Medulla oblongata (tissue), 1 donor: ENCODE data around the gene ASPHD1.
"Not testable (repeated sequence)": the region's sequence is repeated elsewhere in the genome, so short reads cannot be mapped to it uniquely, and the experiment has no call there.

Experiments
- DNase-seq: peaks from one replicate; pipeline ENCODE4 v3.0.0-alpha.2; 2015; ENCODE audit errors: extremely low spot score

The ASPHD1 gene, protein sequence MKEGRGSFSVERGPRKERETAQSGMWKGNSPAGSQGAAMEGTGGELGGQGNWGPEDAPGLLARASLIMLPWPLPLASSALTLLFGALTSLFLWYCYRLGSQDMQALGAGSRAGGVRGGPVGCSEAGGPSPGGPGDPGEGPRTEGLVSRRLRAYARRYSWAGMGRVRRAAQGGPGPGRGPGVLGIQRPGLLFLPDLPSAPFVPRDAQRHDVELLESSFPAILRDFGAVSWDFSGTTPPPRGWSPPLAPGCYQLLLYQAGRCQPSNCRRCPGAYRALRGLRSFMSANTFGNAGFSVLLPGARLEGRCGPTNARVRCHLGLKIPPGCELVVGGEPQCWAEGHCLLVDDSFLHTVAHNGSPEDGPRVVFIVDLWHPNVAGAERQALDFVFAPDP

DNA sequence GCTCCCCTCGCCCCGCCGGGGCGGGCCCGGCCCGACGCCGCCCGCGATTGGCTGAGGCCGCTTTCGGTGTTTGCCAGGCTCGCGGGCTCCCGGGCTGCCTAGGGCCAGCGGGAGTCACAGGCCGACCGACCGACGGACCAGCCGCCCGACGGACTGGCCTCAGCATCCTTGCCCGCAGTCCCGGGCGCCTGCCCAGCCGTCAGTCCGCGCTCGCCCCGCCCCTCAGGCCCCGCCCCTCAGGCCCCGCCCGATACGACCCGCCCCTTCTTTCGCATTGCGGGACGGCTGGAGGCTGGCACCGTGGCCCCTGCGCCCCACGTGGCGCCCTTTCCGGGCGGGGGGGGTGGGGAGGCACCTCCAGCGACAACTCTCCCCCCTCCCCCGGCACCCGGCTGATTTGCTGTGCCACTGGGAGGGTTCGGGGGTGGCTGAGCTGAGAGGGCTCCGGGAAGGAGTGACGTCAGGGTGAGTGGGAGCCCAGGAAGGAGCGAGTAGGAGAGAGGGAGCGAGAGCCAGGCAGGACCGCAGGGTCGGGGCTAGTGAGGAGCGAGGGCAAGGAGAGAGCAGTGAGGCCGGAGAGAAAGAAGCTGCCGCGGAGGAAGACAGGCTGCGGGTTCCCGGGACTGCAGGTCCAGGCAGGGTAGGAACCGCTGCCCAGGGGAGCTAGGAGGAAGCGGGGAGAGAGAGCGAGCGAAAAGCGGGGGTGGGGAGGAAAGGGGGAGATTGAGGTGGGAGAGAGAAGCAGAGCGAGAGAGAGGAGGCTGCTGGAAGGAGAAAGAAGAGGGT is at the start of gene ASPHD1:
Gene ASPHD1, plus strand, starts transcription at position 387 of the 786 bp plus-strand sequence. CDS start 484 bp downstream, outside the sequence.
- peak; percentile 86 for DNase-seq

DNA sequence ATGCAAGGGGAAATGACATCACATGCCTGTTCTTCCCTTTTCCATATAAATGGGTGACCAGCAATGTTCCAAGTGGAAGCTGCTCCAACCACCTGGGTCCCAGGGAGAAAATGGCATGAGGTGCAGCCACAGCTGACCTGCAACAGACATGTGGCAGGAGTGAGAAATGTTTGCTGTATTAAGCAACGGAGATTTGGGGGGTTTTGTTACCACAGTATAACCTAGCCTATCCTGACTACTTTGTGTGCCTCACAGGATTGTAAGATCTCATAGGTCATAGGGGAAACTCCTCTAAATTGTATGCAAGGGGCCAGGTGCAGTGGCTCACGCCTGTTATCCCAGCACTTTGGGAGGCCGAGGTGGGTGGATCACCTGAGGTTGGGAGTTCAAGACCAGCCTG is 49.3 kb upstream of the ASPHD1 start:
- DNase-seq, result no peak

DNA sequence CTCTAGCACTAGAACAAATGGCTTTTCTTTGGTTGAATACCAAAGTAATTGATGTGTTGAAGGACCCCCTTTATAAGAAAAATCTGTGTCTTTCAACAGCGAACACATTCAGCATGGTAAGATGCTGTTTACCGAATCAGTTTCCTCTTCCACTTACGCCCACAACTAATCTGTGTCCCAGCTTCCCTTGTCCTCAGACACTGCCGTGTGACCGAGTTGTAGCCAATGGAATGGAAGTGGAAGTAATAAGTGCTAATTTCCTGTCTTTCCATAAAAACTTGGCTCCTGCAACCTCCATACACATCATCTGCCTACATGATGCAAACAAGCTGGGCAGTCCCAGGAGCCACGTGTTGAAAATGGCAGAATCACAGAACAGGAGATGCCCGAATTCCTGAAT is 47.6 kb upstream of the ASPHD1 start:
- peak; percentile 28 for DNase-seq

DNA sequence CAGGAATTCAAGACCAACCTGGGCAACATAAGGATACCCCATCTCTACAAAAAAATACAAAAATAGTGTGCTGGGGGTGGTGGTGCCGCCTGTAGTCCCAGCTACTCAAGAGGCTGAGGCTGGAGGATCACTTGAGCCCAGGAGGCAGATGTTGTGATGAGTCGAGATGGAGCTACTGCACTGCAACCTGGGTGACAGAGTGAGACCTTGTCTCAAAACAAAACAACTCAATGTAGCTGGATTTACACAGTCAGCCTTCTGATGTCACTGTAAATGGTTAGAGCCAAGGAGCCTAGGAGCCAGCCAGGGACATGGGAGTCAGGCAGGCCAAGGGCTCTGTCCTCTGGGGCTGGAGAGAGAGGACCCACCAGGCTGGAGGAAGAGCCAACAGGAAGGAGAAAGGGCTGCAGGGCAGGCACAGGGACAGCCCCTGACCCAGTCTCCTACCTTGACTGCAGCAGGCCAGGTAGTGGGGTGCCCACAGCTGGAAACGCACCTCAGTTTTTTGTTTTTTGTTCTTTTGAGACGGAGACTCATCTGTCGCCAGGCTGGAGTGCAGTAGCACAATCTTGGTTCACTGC is 45.7 kb upstream of the ASPHD1 start:
- no peak for DNase-seq

DNA sequence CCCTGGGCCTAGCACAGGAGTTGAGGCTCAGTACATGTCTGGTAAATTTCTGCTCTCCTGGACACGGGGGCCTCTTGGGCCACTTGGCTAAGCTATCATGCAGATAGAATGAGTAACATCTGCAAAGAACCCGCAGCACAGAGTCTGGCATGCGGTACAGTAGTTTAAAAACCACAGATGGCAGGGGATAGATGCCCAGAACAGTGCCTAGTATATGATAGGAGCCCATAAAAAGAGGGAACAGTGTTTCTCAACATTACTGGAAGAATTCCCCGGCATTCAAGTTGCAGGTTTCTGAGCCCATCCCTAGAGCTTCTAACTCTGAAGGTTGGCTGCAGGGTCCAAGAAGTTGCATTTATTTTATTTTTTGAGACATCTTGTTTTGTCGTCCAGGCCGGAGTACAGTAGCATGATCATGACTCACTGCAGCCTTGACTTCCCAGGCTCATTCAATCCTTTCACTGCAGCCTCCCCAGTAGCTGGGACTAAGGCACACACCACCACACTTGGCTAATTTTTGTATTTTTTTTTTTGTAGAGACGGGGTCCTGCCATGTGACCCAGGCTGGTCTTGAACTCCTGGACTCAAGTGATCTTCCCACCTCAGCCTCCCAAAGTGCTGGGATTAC is 43.0 kb upstream of the ASPHD1 start:
- DNase-seq, result no peak

DNA sequence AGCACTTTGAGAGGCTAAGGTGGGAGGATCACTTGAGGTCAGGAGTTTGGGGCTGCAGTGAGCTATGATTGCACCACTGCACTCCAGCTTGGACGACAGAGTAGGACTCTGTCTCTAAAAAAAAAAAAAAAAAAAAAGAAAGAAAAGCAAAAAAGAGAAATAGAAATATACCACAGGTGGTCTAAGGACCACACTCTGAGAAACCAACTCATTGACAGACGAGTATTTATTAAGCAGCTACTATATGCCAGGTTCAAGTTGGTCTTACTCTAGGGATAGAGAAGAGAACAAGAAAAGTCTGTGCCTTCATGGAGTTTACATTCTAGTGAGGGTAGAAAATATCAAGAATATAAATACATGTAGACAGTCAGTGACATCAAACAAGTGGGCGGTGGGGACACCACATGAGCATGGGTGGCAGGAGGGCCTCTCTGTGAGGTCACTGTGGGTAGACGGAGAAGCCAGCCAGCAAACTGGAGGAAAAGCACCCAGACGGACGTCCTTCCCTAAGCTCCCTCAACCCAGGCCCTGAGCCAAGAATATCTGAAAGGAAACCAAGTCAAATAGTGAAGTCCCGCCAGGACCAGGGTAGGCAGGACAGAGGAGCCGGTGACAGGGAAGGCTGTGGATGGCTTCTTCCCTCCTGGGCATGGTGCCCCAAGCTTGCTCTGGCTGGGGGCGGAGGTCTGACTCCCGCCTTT is 42.0 kb upstream of the ASPHD1 start:
- peak; percentile 75 for DNase-seq

DNA sequence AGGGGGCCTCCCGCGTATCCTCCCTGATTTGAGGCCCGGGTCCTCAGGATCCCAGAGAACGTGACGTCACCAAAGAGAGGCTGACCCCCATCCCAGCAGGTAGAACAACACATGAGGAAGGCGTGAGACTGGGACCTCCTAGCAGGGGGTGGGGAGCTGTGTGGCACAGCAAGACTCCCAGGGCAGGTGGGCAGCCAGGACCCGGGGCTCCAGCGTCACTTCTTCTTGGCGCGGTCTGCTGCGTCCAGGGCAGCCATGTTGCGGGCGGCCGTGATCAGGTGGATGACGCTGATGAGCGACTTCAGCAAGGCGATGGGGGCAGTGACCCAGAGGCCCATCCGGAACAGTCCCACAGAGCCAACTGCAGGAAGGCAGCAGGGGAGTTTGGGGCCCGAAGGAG is 41.3 kb upstream of the ASPHD1 start:
- no peak for DNase-seq

DNA sequence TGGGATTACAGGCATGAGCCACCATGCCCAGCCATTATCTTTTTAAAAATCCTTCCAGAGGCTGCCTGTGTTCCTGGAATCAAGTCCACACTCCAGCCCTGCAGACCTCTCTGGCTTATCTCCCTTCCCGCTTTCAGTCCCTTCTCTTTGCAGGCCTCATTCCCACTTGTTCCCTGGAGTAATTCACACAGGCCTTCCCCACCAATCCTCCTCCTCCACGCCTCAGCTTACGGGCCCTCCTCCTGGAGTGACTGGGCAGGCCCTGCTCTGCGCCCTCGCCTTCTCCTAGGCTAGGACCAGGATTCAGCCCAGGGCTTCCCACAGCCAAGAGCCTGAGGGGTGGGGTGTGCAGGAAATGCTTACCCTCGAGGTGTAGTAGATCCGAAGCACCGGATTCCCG is 40.1 kb upstream of the ASPHD1 start:
- DNase-seq, result no peak

DNA sequence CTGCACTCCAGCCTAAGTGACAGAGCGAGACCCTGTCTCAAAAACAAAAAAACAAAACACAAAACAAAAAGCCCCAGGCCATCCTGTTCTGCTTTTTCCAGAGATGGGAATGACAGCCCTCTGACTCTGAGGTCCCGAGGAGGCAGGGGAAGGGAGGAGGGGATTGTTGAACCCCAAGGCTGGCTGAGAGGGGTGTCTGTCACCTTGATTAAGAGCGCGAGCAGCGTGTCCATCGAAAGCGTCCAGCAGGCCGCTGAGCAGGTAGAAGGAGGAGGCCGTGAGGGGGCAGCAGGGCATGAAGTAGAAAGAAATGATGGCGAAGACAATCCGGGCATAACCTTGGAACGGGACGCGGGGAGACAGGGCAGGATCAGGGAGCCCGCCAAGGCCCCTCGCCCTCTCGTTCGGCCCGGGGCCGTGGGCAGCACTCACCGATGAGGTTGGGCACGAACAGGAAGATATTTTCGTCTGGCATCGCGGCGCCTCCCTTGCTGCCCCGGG is 37.9 kb upstream of the ASPHD1 start:
- peak; percentile 26 for DNase-seq

DNA sequence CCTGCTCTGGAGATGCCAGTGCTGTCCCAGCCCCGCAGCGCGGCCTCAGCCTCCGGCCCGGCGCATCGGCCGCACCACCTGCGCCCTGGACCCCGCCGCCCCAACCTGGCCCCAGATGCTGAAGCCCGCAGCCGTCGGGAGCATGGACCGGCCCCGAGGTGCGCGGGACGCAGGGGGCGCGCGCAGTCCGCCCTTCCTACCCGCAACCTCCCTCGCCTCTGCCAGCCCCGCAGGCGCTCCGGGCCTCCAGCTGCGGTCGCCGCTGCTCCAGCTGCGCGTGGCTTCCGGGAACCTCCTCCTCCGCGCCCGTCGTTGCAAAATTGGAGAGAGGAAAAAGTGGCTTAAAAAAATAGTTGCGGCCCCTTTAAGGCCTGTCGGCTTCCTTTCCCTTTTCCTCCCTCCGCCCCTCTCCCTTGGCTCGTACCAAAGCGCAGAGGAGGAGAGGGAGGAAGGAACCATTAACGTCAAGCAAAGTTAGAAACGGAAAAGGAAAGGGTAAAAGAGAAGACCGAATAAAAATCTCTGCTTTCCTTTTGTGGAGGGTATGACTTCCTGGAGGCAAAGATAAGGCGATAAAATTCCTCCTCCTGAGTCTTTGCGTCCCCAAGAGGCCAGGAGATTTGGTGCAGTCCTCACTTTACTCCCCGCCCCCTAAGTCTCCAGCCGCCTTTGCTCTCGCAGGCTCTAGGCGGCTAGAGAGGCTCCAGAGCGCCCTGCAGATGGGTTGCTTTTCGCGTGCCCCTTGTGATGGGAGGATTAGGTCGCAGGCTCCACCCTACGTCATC is 37.2 kb upstream of the ASPHD1 start, which contains the start of gene CDIPT:
Gene CDIPT, minus strand, starts transcription at position 343 of the 785 bp plus-strand sequence. CDS start 369 bp downstream, outside the sequence.
- DNase-seq, result peak; percentile 98

DNA sequence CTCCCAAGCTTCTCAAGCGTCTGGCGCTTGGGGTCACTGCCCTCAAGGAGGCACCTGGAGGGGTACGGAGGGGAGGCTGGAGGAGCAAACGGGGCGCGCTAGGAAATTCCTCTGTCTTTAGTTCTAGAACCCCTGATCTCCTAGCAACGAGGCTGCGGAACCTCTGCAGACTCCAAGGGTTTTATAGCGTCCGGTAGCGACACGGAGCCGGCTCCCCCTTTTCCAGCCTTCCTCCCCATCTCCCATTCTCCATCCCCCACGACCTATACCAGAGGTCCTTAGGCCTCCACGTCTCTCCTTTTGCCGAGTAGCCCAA is 36.7 kb upstream of the ASPHD1 start:
- no peak for DNase-seq

DNA sequence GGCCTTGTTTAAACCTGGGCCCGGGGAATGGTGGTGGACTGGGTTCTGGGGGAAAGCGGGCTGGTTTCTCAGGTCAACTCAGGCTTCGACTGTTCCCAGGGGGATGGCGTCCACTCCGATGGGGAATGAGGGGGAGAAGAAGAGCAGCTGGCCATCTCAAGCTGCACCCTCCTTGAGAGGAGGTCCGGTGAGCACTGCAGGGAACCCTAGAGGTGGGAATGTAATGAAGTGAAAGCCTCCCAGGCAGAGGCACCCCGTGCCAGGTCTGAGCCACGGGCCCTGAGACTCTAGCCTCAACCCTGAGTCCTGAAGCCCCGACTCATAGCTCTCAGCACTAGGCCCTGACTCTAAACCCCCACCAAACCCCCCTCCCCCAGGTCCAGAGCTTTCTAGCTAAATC is 36.1 kb upstream of the ASPHD1 start:
- DNase-seq, result no peak

DNA sequence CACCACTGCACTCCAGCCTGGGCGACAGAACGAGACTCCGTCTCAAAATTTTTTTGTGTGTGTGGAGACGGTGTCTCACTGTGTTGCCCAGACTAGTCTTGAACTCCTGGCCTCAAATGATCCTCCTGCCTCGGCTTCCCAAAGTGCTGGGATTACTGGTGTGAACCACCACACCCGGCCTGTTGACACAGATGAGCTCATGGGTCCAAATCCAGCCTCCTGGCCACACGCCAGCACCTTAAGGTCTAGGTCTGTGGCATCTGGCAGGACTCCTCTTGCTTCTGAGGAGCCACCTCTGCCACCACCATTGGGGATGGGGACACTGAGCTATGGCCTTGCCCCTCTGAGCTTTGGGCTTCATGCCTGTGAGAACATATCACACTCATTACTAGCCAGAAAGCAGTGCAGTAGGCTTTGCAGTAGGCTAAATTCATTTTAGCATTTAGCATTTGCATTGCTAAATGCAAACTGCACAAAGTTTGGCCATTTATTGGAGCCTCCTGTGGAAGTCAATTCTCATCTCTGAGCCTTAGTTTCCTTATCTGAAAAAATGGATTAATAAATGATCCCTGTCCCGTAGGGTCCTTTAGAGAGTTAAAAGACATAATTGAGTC is 31.8 kb upstream of the ASPHD1 start:
- no peak for DNase-seq

DNA sequence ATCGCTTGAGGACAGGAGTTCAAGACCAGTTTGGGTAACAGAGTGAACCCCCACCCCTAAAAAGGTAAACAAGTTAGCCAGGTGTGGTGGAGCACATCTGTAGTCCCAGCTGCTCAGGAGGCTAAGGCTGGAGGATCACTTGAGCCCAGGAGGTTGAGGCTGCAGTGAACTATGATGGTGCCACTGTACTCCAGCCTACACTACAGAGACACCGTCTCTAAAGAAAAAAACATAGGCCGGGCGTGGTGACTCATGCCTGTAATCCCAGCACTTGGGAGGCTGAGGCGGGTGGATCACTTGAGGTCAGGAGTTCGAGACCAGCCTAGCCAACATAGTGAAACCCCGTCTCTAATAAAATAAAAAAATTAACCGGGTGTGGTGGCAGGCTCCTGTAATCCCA is 31.2 kb upstream of the ASPHD1 start:
- not testable (repeated sequence) for DNase-seq

DNA sequence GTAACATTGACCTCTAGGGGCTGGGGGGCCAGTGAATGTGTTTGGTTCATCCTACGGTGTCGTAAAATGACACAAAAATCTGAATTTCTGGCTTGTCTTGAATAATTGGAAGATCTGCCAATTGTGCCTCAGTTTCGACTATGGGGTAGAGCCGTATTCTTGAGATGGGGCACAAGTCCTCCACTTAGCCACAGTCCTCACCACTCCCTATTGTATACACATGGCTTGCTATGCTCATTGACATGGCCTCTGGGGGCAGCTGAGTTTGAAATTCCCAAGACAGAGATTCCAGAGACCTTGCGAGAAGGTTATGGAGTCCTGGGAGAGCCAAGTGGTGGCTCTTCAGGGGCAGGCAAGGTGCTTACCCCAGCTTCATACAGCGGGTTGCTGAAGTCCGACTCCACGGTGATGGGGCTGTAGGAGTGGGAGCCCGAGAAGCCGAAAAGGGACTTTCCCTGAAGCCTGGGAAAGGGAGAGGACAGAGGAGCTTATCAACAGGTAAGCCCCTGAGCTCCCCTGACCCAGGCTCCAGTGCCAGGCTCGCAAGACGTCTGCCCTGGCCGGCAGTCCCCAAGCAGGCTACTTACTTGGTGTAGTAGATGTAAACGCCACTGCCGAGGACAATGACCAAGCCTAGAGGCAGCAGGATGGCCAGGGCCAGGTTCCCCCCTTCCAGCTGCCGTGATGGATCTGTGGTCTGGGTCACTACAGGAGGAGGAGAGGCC is 28.3 kb upstream of the ASPHD1 start:
- no peak for DNase-seq

DNA sequence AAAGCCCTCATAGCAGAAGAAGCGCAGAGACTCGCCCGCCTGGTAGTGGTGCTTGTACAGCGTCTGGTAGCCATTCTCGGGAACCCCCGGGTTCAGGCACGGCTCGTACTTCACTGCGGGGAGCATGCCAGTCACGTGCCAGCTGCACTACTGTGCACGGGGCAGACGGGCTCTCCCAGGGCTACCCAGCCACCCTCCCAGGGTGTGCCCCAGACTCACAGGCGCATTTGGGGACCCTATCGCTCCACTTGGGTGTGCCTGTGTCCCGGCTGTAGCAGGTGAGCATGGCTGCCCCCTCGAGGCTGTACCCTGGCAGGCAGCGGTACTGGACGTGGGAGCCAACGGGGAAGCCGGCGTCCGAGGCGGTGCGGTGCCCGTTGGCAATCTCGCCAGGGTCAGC is 27.0 kb upstream of the ASPHD1 start:
- DNase-seq, result no peak

DNA sequence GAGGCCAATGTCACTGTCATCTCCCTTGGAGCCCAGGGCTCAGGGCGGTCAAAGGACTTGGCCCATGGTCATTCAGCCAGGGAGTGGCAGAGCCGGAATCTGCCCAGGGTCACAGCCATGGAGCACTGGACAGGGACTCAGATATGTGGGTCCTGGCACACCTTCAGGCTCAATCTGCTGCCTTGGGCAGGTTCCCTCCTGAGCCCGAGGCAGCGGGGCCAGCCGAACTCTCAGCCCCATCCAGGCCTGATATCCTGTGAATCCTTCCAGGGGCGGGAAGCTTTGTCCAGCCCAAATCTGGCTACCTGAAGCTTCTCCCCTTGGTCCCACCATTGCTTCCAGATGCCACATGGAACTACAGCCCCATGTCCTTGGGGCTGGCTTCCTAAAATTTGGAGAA is 25.1 kb upstream of the ASPHD1 start:
- no peak for DNase-seq

DNA sequence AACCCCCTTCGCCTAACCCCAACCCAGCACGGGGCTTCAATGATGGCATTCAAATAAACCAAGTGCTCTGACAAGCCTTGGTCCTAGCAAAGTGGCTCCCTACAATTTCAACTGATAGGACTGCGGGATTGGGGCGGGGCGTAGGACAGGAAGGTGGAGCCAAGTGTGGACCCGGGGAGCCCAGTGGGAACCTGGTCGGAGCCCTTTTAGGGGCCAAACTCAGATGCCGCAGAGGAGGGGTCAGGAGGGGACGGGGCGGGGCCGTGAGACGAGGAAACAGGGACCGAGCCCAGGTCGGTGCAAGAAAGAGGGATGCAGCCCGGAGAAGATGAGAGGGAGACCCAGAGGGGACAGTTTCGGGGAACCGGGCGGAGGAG is 24.1 kb upstream of the ASPHD1 start:
- no peak for DNase-seq

DNA sequence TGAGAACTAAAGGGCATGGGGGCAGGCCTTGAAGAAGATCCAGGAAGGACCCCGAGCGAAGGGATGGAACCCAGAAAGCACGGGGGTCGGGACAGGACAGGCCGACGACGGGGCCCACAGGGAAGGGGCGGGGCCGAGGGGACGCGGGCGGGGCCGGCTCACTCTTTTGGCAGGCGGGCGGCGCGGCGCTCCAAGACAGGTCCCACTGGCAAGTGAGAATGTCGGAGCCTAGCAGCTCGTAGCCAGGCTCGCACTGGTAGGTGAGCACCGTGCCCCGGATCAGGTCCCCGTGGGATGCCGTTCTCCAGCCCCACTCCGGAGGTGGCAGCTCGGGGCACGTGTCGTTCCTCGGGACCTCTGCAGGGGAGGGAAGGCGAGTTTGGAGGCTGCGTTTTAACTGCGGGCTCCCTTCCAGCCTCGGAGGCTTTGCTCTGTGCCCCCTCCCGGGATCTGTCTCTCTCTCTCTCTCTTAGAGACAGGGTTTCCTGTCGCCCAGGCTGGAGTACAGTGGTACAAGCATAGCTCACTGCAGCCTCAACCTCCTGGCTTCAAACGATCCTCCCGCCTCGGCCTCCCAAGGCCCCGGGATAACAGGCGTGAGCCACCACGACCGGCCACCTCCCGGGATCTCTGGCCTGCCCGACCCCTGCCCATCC is 23.6 kb upstream of the ASPHD1 start:
- no peak for DNase-seq
